Muscle layer of duodenum (tissue), 2 donors: ENCODE data around the gene USH1C.

Source experiments
- H3K27ac ChIP-seq: one replicate; pipeline ENCODE4 v1.7.0; 2013; ENCODE audit warnings: mild to moderate bottlenecking, low read length
- H3K27me3 ChIP-seq: one replicate; pipeline ENCODE4 v1.7.0; 2013; ENCODE audit warnings: low read depth, mild to moderate bottlenecking, control low read depth, low read length
- H3K36me3 ChIP-seq, 2 donors: one replicate each; pipeline ENCODE4 v1.7.0; 2013; ENCODE audit warnings: low read length in 2 of 2, control low read depth in 1 of 2, mild to moderate bottlenecking in 1 of 2; ENCODE audit not compliant: insufficient read depth in 2 of 2, control insufficient read depth in 1 of 2
- H3K4me1 ChIP-seq, 2 donors: one replicate each; pipeline ENCODE4 v1.7.0; 2013; ENCODE audit warnings: low read length in 2 of 2, mild to moderate bottlenecking in 2 of 2, control low read depth in 1 of 2, moderate library complexity in 1 of 2; ENCODE audit not compliant: insufficient read depth in 2 of 2, control insufficient read depth in 1 of 2
- H3K4me3 ChIP-seq, 2 donors: one replicate each; pipeline ENCODE4 v1.7.0; 2013; ENCODE audit warnings: low read length in 2 of 2, low read depth in 1 of 2, mild to moderate bottlenecking in 1 of 2
- H3K9me3 ChIP-seq, 2 donors: one replicate each; pipeline ENCODE4 v1.7.0; 2013; ENCODE audit warnings: low read length in 2 of 2, control low read depth in 1 of 2, mild to moderate bottlenecking in 1 of 2; ENCODE audit not compliant: control insufficient read depth in 1 of 2
- donor health status: healthy.

The USH1C gene

DNA sequence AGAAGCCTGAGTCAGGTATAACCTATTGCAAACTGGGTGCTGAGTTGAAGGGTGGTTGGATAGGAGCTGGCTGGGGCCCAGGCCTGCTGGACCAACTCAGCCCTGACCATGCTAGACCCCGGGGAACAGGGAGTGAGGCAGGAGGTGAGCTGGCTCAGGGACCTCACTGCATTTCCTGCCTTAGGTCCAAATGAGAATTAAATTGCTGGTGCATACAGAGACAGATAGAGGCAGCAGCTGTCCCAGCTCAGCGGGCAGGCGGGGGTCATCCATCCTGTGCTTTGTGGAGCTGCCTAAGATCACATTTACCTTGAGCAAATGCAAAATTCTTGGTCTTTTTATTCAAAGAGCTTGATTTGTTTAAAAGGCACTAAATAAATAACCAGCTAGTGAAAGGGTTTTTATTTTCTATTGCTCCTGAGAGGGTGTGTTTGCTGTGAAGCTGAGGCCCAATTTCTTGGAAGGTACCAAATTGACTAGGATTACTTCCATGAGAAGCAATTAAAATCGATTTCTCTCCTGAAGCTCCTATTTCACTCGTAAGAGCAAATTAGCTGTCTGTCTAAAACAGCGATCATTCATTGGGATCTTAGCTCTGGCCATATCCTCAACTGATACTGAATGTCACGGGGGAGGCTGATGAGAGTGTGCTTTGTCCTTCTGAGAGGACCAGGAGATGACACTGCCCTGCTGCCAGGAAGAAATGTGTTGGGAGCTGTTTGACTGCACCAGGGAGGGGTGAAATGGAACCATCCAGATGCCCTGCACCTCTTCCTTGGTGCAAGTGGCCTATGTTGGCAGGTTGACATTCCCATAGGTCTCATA, 24.9 kb downstream of the USH1C start:
- Histone ChIP-seq H3K4me1 (no peaks in the 10 kb centered on the region), H3K4me3 (no peak overlapping the region), H3K36me3 (peaks cover 0 to 6% of the 10 kb centered on the region in 2 donors), H3K27me3 (no peaks in the 10 kb centered on the region), H3K9me3 (no peaks in the 10 kb centered on the region), H3K27ac (no peak overlapping the region)

DNA sequence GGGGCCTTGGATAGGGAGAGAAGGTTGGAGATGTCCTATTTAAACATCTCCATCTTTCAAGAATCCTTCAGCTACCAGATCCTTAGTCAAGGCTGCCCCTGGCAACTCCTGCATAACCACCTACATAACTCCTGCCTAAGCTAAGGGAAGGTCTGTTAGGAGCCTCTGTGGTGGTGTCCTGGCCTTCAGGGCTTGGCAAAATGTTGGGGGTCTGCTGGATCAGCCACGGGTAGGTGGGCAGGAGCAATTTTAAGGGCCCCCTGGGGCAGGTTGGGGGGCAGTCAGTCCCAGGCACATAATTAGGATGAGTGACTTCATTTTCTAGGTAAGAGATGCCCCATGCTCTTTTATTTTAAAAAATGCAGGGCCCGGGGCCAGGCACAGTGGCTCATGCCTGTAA, 25.9 kb downstream of the USH1C start:
- Histone ChIP-seq H3K4me1 (no peaks in the 10 kb centered on the region), H3K4me3 (no peak overlapping the region), H3K36me3 (peaks cover 0 to 6% of the 10 kb centered on the region in 2 donors), H3K27me3 (no peaks in the 10 kb centered on the region), H3K27ac (no peak overlapping the region), H3K9me3 (no peaks in the 10 kb centered on the region)

DNA sequence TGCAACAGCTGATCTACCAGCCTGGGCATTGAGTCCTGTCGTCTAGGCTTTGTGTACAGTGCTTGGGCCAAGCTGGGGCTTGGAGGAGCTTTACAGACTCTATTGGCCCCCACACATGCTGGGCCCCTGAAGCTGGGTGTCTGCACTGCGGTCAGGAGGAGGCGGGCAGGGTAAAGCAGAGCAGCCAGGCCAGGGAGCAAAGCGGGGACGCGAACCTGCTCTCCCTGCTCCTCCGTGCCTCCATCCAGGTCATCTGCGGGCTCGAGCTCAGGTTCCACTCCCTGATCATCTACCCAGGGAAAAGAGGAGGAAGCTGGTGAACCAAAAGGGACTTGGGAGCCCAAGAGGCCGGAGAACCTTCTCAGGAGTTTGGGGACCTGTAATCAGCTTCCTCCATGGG, 27.0 kb downstream of the USH1C start:
- Histone ChIP-seq H3K4me3 (no peak overlapping the region), H3K4me1 (no peaks in the 10 kb centered on the region), H3K27me3 (no peaks in the 10 kb centered on the region), H3K36me3 (peaks cover 0 to 6% of the 10 kb centered on the region in 2 donors), H3K27ac (no peak overlapping the region), H3K9me3 (no peaks in the 10 kb centered on the region)

DNA sequence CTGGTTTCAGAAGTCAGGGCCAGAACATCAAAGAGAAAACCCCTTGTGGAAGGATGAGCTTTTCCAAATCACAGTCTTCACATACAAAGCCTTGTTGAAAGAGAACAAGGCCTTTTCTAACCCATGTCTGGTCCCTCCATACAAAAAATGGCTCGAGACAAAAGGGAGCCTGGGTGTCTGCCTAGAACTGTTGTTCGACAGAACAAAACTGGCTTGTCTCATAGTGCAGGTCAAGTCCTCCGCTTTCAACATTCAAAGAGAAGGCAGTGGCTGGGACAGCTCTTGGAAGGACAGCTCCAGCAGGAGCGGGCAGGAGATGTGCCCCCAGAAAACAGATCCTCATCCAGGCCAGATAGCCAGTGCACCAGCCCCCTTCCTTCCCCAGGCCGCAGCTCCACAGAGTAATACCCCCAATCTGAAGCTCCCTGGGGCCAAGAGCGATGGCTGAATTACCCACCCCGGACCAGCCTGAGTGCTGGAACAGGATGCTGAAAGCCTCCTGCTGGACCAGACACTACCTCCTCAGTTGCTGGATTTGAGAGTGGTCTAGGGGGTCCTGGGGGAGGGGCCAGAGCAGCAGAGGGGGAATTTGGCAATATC, 27.6 kb downstream of the USH1C start:
- H3K27ac ChIP-seq = no peak overlapping the region
- no peaks in the 10 kb centered on the region for H3K9me3 ChIP-seq
- no peaks in the 10 kb centered on the region for H3K27me3 ChIP-seq
- H3K36me3 ChIP-seq = peaks cover 0 to 6% of the 10 kb centered on the region in 2 donors
- no peak overlapping the region for H3K4me3 ChIP-seq
- no peaks in the 10 kb centered on the region for H3K4me1 ChIP-seq

DNA sequence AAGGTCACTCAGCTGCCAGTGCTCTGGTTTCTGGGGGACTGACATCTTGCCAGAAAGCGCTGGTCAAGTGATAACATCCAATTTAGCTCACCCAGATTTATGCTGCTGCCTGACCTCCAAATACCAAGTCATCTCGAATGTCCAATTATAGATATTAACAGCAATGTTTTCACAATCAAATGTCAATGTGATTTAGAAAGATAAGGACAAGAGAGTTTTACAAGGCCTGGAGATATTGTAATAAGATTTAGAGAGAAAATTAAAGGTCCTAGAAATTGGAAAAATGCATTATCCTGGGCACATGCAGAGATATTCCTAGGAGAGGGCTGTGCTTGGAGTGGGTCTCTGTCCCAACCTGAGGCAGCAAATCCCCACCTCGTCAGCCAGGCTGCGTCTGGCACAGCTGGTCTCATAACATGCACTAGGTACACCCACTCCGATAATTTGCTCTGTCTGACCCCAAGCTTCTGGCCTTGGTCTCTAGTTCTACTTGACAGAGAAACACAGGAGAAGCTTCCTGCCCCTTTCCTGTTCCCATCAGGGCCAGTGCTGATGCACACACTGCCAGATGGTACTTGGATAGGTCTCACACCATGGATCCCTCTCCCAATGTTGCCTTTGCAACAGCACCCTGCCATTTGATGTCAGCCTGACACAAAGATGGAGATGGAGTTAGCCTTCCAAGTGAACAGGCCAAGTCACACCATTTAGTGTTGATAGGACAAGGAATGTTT, 28.6 kb downstream of the USH1C start:
- Histone ChIP-seq H3K36me3 (no peaks in the 10 kb centered on the region), H3K9me3 (no peaks in the 10 kb centered on the region), H3K4me3 (no peak overlapping the region), H3K27ac (no peak overlapping the region), H3K27me3 (no peaks in the 10 kb centered on the region), H3K4me1 (no peaks in the 10 kb centered on the region)

DNA sequence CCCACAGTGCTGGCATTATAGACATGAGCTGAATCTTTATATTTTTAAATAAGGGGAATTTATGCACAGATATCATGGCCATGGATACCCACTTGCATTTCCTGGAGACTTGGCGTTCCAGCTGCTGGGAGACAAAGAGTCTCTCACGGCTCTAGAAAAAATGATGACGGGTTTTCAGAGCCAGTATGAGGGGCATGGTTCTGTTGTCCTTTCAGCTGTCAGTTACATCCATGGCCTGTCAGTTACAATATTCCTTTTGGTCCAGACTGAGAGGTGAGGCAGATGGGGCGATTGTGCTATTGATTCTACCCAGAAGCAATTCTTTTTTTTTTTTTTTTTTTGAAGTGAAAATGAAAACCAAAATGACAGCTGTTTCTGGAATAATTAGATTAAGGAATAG, 29.7 kb downstream of the USH1C start:
- H3K9me3 ChIP-seq = no peaks in the 10 kb centered on the region
- H3K36me3 ChIP-seq = no peaks in the 10 kb centered on the region
- H3K27ac ChIP-seq = no peak overlapping the region
- H3K27me3 ChIP-seq = no peaks in the 10 kb centered on the region
- H3K4me1 ChIP-seq = no peaks in the 10 kb centered on the region
- H3K4me3 ChIP-seq = no peak overlapping the region

DNA sequence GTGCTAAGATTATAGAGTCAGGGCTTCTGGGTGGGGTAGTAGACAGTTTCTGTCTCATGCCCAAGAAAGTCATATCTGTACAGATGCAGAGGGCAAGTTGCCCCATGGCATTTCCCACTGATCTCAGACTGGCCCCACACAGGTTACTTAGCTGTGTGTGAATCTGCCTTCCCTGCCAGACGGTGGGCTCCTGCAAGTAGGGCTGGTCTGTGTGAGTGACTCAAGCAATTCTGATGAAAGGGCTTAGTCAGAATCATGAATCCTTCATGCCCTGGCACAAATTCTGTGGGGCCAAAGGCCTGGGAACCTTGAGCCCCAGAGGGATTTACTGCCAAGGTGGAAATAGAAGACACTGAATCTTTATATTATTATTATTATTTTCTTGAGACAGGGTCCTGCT, 30.4 kb downstream of the USH1C start:
- H3K36me3 ChIP-seq = no peaks in the 10 kb centered on the region
- H3K4me3 ChIP-seq = no peak overlapping the region
- H3K27ac ChIP-seq = no peak overlapping the region
- no peaks in the 10 kb centered on the region for H3K27me3 ChIP-seq
- no peaks in the 10 kb centered on the region for H3K9me3 ChIP-seq
- no peaks in the 10 kb centered on the region for H3K4me1 ChIP-seq

DNA sequence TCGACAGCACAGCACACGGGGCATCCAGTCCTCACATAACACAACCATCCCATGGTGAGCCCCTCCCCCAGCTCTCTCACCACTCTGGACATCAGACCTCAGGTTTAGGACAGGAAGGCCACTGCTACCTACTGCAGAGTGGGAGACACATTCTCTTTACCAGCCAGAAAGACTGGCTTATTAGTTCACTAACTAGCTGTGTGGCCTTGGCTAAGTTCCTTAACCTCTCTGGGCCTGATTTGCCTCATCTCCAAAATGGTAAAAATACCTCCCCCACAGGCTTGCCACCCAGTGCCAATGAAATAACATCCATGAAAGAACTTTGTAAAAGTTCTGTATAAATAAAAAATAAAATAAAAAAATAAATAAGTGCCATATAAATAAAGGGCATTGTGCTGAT, 32.1 kb downstream of the USH1C start:
- Histone ChIP-seq H3K27ac (no peak overlapping the region), H3K27me3 (no peaks in the 10 kb centered on the region), H3K4me3 (no peak overlapping the region), H3K9me3 (no peaks in the 10 kb centered on the region), H3K4me1 (peaks cover 0 to 5% of the 10 kb centered on the region in 2 donors), H3K36me3 (no peaks in the 10 kb centered on the region)

DNA sequence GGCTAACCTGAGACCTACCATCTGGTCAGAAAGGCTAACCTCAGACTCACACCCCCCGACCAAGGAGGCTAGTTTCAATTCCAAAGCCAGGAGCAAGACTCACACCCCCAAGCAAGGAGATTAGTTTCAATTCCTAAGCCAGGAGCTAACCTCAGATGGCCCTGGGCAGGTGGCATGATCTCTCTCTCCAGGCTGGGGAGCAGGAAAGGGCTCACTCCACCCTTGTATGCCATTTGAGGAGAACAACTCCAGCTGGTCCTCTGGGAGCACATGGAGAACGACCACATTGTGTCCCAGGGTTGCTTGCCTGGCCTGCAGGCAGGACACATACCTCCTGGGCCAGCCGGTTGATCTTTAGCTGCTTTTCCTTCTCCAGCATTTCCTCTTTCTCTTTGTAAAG, 32.6 kb downstream of the USH1C start:
- peaks cover 0 to 5% of the 10 kb centered on the region in 2 donors for H3K4me1 ChIP-seq
- H3K27me3 ChIP-seq = no peaks in the 10 kb centered on the region
- H3K27ac ChIP-seq = no peak overlapping the region
- no peaks in the 10 kb centered on the region for H3K36me3 ChIP-seq
- no peaks in the 10 kb centered on the region for H3K9me3 ChIP-seq
- no peak overlapping the region for H3K4me3 ChIP-seq

DNA sequence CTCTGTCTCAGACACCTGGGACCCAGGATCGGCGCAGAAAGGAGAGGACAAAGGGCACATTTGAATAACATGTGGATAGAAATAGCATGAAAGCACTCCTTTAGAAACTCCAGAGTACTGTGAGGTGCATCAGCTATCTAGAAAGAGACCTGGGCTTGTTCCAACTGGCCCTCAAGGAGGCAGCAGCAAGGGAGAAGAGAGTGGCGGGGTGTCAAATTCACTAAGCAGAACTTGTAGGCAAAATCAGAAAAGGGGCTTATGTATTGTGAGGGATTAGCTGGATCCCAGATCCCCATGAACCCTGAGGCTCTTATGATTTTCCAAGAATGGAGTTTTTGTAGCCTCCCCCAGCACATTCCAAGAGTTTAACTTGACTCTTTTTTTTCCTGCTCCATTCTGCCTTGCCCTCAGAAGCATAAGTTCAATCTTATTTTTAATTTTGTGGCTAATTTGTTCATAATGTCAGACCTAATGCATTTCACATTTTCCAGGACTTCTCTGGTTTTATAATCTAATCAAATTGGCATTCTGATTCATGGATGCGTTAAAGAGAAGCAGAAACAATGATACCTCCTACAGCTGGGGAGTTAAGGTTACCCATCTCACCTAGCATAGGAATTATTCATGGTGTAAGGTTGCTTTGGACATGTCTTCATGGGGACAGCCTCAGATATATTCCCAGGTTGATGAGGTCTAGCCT, 33.6 kb downstream of the USH1C start:
- Histone ChIP-seq H3K27me3 (no peaks in the 10 kb centered on the region), H3K4me1 (peaks cover 0 to 5% of the 10 kb centered on the region in 2 donors), H3K9me3 (no peaks in the 10 kb centered on the region), H3K4me3 (no peak overlapping the region), H3K36me3 (no peaks in the 10 kb centered on the region), H3K27ac (no peak overlapping the region)

DNA sequence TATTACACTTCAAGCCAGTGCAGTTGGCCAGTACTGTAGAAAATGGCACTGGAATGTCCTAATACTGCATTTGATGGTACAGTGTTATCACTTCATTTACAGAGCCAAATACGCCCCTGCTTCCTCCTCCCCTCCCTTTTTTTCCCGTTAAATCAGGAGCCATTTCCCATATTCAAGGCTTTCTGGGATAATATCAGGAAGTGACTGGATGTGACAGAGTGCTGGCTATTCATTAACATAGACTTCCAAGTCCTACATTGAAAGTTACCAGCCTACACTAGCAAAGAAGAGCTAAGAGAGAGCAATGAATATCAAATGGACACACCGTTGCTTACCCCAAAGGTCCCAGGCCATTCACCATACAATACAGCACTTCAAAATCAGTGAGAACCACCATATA, 35.4 kb downstream of the USH1C start:
- no peaks in the 10 kb centered on the region for H3K27me3 ChIP-seq
- no peaks in the 10 kb centered on the region for H3K36me3 ChIP-seq
- H3K27ac ChIP-seq = no peak overlapping the region
- H3K9me3 ChIP-seq = no peaks in the 10 kb centered on the region
- H3K4me3 ChIP-seq = no peak overlapping the region
- H3K4me1 ChIP-seq = peaks cover 0 to 5% of the 10 kb centered on the region in 2 donors
